CD4-positive, alpha-beta T cell treated with Interleukin-4 for 4 hours (primary cell): ENCODE results near the gene PPT2.

Source experiments
- DNase-seq: peaks from one replicate; pipeline ENCODE4 v3.0.0-alpha.2; 2020

Gene PPT2, protein sequence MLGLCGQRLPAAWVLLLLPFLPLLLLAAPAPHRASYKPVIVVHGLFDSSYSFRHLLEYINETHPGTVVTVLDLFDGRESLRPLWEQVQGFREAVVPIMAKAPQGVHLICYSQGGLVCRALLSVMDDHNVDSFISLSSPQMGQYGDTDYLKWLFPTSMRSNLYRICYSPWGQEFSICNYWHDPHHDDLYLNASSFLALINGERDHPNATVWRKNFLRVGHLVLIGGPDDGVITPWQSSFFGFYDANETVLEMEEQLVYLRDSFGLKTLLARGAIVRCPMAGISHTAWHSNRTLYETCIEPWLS

DNA sequence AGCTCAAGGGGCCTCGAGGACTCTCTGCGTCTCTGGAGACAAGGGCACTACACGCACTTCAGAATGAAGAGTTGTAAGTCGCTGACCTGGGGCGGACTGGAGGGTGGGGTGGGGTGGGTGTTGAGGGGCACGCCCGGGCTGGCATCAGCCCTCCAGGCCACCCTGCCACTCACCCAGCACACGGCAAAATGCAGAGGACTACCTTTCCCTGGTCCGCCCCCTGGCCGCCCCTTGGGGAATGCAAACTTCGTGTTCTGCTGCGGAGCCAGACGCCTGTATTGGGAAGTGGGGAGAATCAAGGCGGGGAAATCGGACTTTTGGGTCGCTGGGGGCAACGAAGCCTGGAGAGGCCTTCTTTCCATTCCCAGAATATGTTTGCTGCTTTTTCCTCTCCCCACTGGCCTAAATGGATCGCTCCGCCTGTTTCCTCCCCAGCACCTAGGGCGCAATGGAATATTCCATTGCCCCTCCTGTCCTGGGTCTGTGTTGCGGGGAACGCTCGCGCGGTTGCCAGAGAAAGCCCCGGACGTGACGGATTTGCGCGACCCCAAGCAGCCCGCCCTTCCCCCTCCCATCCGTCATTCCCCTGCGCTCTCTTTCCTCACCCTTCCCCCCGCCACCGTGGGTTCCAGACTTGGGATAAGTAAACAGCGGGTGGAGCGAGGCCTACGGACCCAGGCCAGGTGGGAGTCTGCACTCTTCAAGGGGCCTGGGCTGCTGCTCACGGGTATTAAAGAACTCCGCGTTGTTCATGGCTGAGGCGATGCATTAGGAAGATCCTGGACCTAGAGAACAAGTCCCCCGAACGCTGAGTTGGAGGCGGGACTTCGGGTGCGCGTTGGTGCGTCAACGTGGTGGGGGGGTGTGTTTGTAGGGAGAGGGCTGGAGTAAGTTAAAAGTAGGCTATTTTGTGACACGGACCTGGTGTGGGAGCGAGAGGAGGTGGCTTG lies at the start of gene PPT2:
PPT2 (plus strand) TSS at position 578 of the 950 bp plus-strand sequence. CDS start 454 bp downstream, outside the sequence.
- peak; percentile 65 for DNase-seq

DNA sequence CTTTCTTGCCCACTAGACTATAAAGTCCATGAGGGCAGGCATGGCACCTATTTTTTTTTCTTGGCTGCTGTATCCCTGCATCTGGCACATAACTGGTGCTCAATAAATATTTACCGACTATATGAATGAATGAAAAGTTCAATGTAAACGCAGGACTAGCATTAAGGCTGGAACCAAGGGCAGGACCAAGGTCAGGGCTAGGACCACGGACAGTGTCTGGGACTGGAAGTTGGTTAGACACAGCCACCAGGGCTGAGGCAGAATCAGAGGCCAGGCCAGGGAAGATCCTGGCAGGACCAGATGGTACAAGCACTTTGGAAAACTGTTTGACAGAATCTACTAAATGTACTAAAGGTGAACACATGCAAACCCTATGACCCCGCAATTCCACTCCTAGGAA lies 48.5 kb upstream of the PPT2 start:
- DNase-seq: no peak

DNA sequence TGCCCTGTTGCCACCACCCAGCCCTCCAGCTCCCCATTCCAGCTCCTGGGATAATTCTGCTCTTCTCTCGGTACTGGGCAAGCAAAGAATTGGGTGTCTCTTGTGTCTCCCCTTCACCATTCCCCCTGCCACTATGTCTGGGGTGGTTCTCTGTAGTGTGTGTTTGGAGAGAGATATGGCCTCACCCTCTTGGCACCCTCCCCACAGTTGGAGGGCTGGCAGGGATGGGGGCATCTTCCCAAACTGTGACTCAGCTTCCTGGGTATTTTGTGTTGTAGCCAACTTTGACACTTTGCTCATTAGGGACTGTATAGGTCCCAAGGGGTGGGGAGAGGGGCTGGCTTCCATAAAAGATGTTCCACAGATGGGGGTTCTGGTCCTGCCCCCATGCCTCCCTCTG lies 46.5 kb upstream of the PPT2 start:
- no peak for DNase-seq

DNA sequence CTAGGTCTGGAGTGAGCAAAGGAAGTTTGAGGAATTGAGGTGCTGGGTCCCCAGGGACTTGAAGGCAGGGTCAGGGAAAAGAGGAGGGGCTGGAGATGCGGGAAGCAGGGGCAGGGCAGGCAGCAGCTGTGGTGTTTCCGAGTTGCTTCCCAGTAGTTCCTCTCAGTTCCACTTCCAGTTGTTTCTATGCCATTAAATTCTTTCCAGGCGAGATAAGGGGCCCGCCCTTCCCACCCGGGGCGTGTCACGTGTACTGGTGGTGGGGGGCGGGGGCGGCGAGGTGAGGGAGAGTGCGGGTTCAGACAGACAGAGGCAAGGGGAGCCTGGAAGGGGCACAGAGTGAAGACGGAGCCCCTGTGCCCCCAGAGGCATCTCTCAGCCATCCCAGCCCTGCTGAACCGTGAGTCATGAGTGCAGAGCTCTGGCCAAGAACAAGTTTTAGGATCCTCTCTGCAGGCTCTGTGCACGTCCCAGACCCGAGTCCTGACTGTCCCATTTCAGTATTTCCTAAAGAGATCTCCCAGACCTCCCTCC lies 45.8 kb upstream of the PPT2 start:
- DNase-seq: no peak

DNA sequence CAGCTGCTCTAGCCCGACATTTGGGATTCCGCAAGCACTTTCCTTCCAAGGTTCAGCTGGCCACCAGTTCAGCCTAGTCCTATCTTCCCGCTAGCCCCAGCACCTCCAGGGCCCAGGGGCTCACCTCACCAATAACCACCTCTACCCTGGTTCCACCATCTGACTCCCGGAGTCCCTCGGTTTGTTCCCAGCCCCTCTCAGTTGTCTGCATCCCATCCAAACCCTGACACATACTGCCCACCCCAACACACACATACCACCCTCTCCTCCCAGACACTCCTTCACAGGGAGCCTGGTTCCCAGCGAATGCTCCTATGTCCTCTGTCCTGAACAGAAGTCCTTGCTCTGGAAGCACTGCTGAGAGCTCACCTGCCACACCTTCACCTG lies 45.2 kb upstream of the PPT2 start:
- no peak for DNase-seq

DNA sequence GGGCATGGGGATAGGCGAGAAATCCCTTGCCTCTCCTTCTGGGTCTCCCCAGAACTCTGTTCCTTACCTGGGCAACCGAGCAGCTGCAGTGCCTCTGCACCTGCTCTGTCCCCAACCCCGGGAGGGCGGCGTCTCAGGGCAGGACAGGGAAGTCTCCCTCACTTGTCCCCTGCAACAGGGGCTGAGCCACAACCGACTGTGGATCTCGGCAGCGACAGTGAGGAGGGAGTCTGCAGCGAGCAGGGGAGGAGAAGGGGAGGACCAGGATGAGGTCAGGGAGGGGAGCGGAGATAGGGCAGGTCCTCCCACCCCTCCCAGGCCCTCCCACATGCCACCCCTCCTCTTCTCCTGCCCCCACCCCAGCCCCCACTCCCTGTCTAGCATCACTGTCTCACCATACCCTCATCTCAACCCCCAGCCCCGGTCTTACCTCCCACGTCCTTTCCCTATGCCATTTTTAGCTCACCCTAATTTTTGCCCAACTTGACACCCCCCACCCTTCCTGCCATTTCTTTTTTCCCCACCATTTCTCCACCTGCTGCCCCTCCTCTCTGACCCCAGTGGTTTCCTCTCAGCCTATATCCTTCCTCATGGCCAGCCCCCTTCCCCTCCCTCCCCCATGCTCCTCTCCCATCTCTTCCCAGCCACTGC lies 44.7 kb upstream of the PPT2 start, which contains the start of gene TNXB:
TNXB (minus strand) TSS at position 225 of the 651 bp plus-strand sequence. CDS start 11,140 bp downstream, outside the sequence.
- DNase-seq: no peak

DNA sequence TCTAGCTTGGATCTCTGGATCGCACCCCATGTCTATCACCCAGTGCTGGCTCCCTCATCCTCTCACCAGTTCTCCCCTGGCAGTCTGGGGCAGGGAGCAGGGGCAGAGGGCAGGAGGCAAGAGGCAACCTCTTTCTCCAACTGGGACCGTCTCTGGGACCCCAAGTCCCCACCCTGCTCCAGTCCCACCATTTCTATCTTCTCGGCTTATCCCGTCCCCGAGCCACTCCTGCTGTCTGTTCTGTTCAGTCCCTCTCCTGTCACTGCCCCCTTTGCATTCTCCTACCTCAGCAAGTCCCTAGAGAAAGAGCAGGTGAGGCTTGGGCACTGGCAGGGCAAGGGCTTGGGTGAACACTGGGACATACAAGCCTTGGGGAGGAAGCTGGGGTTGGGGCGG lies 44.2 kb upstream of the PPT2 start:
- DNase-seq: no peak

DNA sequence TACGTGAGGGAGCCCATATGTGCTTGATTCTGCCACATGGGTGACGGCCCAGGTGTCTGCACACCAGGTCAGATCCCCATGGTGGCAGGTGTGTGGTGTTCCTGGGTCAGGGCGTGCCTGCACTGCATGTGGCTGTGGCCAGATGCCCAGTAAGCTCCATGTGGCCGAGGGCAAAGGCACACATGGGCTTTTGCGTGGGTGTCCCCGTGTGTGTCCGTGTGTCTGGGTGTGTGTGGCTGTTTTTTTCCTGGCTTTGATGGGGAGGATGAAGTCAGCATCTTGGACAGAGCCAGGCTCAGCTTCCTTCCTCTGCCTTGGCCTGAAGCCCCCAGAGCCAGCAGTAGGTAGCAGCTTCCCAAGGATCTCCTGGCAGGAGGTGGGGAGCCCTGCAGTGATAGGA lies 43.3 kb upstream of the PPT2 start:
- no peak for DNase-seq

DNA sequence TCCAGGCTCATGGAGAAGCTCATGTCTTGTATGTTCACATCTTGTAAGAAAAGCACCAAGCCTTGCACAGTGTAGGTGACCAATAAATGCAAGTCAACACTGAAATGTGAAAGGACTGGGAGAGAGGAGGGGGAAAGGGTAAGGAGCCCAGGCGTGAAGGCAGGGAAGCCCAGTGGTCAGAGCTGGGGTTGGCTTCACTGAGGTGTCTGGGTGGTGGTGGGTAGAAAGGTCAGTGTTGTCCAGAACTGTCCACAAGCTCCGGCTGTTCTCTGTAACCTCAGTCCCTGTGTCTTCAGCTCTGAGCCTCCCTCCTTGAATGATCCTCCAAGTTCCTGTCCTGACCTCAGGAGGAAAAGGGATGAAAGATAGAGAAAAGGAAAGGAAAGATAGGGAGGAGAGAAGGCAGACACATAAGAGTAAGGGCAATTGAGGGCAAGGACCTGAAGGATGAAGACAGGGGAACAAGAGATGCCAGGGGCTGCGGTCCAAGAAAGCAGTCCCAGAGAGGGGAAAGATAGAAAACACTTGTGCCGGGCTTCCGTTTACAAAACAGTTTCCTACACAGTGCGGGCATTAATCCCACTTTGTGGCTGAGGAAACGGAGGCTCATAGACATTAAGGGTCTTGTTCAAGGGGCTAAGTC lies 42.4 kb upstream of the PPT2 start:
- no peak for DNase-seq

DNA sequence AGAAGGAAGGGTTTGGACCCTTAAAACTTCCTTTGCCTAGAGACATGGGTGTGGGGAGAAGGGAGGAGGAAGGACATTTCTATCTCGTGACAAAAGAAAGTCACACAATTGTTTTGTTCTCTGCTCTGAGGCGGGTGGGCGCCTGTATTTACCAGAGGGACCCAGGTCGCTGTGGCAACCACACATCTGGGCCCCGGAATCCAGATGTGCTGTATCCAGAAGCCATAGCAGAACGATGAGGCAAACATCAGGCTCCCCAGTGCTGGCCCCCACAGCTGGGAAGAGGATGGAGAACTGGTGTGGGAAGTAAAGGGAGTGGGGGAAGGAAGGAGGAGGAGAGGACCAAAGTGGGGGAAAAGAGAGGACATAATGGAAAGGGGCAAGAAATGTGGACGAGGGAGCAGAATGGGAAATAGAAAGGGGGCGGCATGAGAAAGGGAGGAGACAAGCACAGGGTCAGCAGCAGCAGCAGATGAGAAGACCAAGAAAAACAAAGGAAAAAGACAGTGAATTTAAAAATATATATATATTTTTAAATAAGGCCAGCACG lies 41.4 kb upstream of the PPT2 start:
- DNase-seq: no peak

DNA sequence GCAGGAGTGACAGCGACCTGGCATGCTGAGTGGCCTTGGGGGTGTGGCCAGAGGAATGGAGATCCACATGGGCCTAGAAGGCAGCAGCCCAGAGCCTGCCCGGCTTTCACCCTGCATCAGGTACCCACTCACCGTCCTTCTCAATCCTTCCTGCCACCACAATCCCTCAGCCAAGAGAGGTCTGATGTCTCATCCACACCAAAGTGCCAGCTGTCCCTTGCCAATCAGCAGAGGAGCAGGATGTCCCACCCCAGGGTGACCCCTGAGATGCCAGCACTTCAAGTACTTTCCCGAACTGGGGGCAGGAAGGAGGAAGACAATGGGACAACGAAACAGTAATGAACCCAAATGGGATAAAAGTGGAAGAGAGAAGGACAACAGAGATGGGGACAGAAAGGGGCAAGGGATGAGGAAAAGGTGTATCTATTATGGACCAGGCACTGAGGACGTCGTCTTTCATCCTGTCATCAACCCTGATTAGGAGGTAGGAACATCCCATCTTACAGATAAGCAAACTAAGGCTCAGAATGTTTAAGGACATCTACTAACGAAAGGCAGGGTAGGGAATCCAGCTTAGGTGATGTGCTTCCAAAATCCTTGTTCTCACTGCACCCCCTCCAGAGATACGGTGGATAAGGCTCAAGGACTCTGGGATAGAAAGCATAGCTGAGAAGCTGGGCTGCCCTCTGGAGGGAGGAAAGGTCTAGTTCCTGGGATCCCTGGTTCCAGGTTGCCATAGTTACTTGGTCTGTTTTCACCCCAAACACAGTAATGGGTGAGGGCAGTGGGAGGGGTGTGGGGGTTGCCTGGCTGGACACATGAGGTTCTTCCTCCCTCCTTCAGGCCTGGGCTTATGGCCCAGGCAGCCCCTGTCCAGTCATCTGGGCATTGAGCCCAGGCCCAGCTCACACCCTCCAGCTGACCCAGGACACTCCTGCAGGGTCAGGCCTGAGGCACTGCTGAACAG lies 40.3 kb upstream of the PPT2 start:
- DNase-seq: no peak

DNA sequence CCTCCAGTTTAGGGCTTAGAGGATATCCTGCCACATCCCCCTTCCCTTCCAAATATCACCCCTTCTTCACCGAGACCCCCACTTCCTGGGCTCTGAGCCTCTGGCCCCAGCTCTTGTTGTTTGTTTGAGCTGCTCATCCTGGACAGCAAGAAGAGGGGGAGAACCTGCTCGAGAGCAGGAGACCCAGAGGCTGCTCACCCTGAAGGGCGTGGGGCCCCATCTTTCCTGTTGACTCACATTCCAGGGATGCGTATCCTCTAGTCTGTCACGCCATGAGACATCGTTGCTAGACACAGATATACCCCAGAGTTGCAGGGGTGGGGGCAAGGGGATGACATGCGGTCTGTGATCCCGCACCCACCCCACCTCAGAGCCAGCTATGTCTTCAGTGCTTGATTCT lies 39.1 kb upstream of the PPT2 start:
- DNase-seq: no peak

DNA sequence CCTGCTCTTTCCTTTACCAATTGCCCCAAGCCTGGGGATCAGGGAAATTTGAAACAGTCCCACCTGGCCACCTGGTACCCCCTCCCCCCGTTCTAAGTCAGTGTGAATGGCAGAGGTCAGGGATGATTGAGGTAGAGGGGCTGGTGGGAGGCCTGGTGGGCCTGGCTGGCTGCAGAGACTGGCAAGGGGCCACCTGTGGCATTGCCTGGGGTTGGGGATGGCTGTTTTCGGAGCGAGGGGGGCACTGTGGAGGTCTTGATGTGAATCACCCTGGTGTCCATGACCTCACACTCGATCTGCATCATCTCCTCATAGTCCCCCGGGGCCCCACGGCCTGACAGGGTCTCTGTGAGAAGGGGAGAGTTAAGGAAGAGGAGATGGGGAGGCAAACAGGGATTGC lies 38.3 kb upstream of the PPT2 start:
- DNase-seq: no peak

DNA sequence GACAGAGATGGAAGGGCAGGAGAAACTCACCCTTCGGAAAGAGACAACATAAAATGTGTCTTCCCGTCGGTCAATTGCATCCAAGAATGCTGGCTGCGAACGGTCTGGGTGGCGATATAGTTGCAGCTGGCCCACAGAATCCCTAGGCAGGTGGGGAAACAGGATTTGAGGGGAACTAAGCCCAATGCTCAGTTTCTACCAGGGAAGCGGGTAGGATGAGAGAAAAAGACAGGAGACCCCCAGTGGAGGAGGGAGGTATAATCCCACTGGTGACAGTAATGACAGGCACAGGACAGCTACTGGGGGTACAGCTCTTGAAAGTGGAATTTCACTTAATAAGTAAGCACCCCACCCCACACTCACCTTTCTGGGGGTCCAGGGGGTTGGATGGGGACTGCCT lies 37.3 kb upstream of the PPT2 start:
- DNase-seq: no peak

DNA sequence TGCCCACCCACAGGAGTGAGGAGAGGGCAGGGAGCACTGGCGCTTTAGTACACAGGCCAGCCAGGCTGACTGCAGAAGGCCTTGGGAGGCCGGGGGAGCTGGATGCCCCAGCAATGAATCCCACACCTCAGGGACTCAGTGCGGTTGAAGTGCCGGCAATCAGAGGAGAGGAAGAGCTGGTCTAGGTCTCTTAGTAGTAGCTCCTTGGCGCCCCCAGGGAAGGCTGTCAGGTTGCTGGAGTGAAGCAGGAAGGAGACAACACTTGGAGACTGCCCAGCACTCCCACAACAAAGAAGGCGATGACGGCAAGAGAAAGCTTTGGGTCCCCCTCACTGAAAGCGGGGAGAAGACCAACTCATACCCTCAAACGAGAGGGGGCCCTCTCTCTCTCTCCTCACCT lies 36.5 kb upstream of the PPT2 start:
- DNase-seq: no peak

DNA sequence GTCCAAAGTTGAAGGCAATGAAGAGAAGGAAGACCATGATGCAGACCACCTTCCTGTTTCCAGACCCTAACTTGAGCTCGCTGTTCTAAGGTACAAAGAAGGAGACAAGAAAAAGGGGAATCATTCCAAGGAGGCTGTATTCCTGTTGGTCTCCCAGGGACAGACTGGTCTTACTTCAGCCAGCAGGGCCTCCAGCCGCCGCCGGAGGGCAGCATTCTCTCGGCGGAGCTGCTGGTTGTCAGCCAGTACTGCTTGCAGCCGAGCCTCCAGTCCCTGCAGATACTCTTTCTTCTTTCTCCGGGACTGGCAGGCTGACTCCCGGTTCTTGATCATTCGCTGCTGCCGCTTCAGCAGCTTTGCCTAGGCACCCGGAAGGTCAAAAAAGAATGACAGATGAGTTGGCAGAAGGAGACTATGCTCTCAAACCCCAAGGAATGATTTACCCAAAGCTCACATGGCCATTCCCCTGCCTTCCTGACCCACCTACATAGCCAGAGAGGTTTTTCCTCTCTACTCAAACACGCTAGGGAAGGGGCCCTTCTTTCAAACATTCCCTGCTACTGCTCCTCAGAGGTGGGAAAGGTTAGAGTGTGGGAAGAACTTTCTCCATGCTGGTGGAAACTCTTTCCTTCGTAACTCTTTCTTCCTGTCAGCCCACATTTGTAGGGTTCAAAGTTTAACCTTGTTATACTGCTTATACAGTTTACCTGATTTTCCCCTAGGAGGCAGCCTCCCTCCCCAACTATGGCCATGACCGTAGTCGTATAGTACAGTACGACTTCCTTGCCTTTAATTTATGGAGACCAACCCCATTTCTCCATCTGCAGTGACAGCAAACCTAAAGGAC lies 34.9 kb upstream of the PPT2 start:
- DNase-seq: peak; percentile 59

DNA sequence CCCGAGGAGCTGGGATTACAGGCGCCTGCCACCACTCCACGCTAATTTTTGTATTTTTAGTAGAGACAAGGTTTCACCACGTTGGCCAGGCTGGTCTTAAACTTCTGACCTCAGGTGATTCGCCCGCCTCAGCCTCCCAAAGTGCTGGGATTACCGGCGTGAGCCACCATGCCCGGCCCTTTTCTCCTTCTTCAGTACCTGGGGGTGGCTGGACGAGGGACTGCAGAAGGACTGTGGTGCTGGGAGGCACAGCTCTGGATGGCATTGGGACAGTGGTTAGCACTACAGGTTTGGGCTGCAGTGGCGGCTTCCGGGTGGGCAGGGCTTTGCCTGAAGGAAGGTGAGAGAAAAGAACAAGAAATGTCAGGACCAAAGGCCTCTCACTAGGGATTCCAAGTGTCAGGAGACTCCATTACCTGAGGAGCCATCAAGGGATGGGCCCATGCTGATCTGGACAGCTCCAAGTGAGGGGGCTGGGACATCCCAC lies 33.3 kb upstream of the PPT2 start:
- DNase-seq: no peak

DNA sequence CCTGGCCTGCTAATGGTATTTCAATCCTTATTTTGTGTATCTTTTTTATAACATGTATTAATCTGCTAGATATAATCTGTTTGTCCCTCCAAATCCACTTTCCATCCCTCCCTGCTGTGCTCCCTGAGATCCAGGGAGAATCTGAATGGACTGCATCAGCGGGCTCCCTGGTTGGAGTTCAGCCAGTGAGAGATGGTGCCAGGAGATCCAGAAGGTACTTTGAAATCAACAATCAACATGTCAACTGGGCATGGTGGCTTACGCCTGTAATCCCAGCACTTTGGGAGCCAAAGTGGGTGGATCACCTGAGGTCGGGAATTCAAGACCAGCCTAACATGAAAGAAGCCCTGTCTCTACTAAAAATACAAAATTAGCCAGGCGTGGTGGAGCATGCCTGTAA lies 30.3 kb upstream of the PPT2 start:
- no peak for DNase-seq

DNA sequence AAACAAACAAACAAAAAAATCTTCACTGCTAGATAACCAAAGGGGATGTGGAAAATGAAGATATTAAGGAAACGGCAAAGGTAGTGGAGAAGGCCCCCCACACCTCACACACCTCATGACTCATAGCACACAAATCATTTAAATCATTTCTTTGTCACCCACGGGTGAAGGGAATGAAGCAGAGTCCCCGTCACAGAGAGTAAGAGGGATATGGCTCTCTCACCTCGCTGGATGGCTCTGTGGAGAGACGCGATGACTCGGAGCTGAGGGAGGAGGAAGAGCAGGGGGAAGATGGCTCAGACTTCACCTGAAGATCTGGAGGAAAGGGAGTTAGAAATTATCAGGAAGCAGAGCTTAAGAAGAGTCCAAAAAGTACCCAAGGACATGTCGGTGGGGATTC lies 27.1 kb upstream of the PPT2 start:
- no peak for DNase-seq

DNA sequence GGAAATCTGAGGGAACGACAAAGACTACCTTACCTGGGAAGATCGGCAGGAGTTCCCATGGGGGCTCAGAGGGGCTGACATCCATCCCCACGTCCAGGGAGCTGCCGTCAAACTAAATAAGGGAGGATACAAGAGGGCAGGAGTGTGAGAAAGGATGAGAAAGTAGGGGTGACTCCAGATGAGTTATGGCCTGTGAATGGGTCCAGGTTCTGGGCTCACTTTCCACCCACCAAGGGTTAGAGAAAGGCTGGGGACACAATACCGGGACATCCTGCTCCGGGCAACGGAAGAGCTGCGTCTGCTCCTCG lies 26.6 kb upstream of the PPT2 start:
- no peak for DNase-seq
